Psoas muscle (tissue), 8 donors: ENCODE measurements around the gene WEE2. TPM values are rescaled to one million over a fixed set of nuclear protein-coding genes. Genes with fewer than 3 reads are reported as not detected.
A peak's percentile ranks its signal among the peaks of the same experiment; 100 is the strongest.

ENCODE experiments used
- ATAC-seq, 4 donors: fragments of 200-7000 bp; cut with Tn5 transposase; one replicate each; pipeline ENCODE4 v1.9.1; 2020; ENCODE audit warnings: moderate library complexity in 3 of 4, mild to moderate bottlenecking in 2 of 4
- DNase-seq, 2 donors: peaks; one replicate each; pipeline ENCODE4 v3.0.0-alpha.2; 2020
- H3K27ac ChIP-seq: fragments of 200-600 bp; one replicate; pipeline ENCODE4 v1.8.0; 2022
- H3K27me3 ChIP-seq, 3 donors: fragments of 200-600 bp in 1 of 3; one replicate each; pipeline versions ENCODE4 v1.6.1 to v1.8.0; 2013 to 2022; ENCODE audit warnings: low read length in 2 of 3, mild to moderate bottlenecking in 2 of 3, moderate library complexity in 1 of 3; ENCODE audit not compliant: insufficient read depth in 3 of 3
- H3K36me3 ChIP-seq, 2 donors: fragments of 200-600 bp in 1 of 2; one replicate each; pipeline versions ENCODE4 v1.6.1 to v1.8.0; 2013 to 2022; ENCODE audit warnings: low read depth in 1 of 2, mild to moderate bottlenecking in 1 of 2, moderate library complexity in 1 of 2; ENCODE audit not compliant: insufficient read depth in 1 of 2
- H3K4me1 ChIP-seq: fragments of 200-600 bp; one replicate; pipeline ENCODE4 v1.8.0; 2022
- H3K4me3 ChIP-seq: fragments of 200-600 bp; one replicate; pipeline ENCODE4 v1.8.0; 2022; ENCODE audit warnings: mild to moderate bottlenecking
- H3K9me3 ChIP-seq: fragments of 200-600 bp; one replicate; pipeline ENCODE4 v1.8.0; 2022
- CTCF ChIP-seq: fragments of 200-600 bp; IDR thresholded peaks from one replicate; pipeline ENCODE4 v1.8.0; 2022; ENCODE audit warnings: antibody characterized with exemption
- WGBS, 3 donors: extraction: QIAGEN DNeasy Blood & Tissue Kit; methylation state at CpG; one replicate each; pipeline versions ENCODE4 v1.1.6 to v1.1.7; 2013; 5-methylcytosine and 5-hydroxymethylcytosine counted together
- intact Hi-C, 2 donors: fragments of 100-400 bp; cut with DNase I; formaldehyde crosslinking; loops; one replicate each; pipeline versions ENCODE4 v1.11.0 to v1.14.2; 2022
- polyA plus RNA-seq, 3 donors: library from polyadenylated mRNA; stranded (reverse); fragments of 200-250 nt; gene quantifications; one replicate each; pipeline ENCODE4 v1.2.3, GENCODE V29; 2013
- total RNA-seq, 4 donors: library from RNA; stranded (reverse); fragmentation: NEBNext Ultra II Directional in 2 of 4; extraction: Animal tissue kit (Norgen Biotek cat#: 25700) in 2 of 4; gene quantifications; one replicate each; pipeline versions ENCODE4 v1.2.1 to v1.2.4, GENCODE V29; 2021 to 2023
- donor health status: healthy with polysubstance abuse.
- donor health status: DM: no; HTN: no; CAD: no; lungs with moderate emphysema.
- donor health status: Bipolar disorder and iron deficiency.
- donor health status: healthy.
- donor health status: DM: yes; HTN: yes; CAD: no.
- donor health status: DM: no; HTN: no; CAD: no.
- donor health status: DM: no; HTN: no; CAD: no.
- donor health status: DM: yes; HTN: yes; CAD: no.

Gene WEE2
- total and polyA plus RNA-seq, 7 donors: not detected

DNA sequence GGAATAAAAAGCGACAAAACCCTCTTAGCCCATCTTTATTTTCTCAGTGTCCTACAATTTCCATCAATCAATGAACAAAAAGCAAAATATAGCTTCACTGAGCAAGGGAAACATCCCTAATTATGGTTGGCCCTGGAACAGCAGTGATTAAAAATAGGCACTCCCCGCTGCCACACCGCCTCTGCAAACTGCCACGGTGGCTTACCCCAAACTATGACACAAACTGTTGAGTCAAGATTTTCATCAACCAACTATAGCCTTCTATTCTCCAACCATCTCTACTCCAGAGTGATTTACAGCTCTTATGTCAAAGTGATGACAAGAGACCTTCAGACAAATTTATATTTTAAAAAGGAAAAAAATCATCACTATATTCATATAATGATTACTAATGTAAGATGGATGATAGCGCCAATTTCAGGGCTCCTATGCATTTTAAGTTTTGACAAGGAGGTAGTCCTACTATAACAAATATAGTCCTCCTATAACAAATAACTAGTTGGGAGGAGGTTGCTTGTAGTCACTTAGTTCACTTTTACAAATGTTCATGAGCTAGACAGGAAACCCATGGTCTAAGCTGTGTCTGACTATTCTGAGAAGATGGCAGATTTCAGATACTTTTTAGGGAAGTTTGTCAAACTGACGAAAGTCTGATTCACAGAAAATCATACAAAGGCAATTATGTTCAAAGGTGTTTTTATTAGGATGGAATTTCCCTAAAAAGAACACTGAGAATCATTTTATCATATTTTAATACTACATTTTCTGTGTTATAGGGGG, 32.5 kb upstream of the WEE2 start:
- intact Hi-C loops: no loop called here
- ATAC-seq: no peak
- WGBS, 3 donors: 78 to 88% (median 80%) methylated on average over 6 of the region's 6 CpGs
- no peaks in the 10 kb centered on the region for H3K9me3 ChIP-seq
- no peaks in the 10 kb centered on the region for H3K27me3 ChIP-seq
- no peak overlapping the region for H3K4me3 ChIP-seq
- DNase-seq: no peak
- H3K4me1 ChIP-seq: no peaks in the 10 kb centered on the region
- H3K27ac ChIP-seq: peak overlapping the region; percentile 30
- peaks cover 3 to 34% of the 10 kb centered on the region in 2 donors for H3K36me3 ChIP-seq
- TF ChIP-seq CTCF: no peak

GRCh38 chr7:141676618-141677017, 31.5 kb upstream of the WEE2 start:
- Histone ChIP-seq H3K9me3 (no peaks in the 10 kb centered on the region), H3K4me1 (no peaks in the 10 kb centered on the region), H3K4me3 (no peak overlapping the region), H3K27ac (no peak overlapping the region), H3K36me3 (peaks cover 4 to 29% of the 10 kb centered on the region in 2 donors), H3K27me3 (no peaks in the 10 kb centered on the region)
- intact Hi-C loops: no loop called here
- DNase-seq: no peak
- WGBS, 3 donors: 86 to 92% (median 92%) methylated on average over 3 of the region's 3 CpGs
- no peak for ATAC-seq
- no peak for TF ChIP-seq CTCF

DNA sequence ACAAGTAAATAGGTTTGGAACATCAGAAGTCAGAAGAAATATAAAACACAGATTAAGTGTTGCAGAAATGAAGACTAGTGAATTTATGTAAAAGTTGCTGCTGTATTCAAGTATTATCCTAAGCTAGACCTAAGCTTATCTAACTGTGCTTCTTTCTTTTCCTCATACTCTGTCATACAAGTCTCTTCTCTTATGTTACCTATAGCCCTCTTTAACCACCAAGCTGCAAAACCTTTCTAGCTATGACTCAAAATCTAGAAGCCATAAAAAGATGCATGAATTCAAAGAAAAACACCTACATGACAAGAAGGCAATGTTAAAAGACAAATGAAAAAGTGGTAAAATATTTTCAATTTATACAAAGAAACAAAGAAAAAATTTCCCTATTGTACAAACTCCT, 29.1 kb upstream of the WEE2 start:
- ATAC-seq: no peak
- TF ChIP-seq CTCF: no peak
- Histone ChIP-seq H3K36me3 (peaks cover 7 to 42% of the 10 kb centered on the region in 2 donors), H3K4me1 (no peaks in the 10 kb centered on the region), H3K9me3 (no peaks in the 10 kb centered on the region), H3K4me3 (no peak overlapping the region), H3K27me3 (no peaks in the 10 kb centered on the region), H3K27ac (no peak overlapping the region)
- DNase-seq: no peak
- intact Hi-C loops: no loop called here

DNA sequence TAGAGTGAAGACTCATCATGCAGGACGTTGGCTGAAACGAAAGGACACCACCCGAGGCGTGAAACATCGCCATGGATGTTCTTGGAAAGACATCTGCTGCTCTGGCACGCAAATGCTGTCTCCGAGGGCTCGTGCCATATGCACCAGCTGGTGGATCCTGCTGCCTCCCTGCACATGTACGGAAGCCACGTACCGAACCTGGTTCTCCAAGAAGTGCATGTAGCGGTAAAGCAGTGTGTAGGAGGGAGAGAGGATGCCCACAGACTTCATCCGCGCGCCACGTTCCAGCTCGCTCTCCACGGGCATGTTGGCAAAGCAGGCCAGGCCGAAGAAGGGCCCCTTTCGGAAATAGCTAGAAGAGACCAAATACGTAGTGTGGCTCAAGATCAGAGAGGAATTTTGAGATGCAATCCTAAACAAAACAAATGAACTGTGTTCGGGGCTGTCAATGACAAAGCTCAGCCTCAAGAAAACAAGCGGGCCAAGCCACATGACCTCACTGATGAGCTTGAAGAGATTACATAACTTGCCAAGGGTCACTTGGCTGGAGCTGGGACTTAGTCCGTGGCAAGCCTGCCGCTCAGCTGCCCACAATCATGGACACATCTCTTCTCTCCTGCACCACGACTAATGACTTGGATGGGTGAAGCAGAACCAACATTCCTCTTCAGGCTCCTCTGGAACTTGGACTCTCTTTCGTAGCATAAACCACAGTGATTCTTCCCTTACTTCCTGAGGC, 22.7 kb upstream of the WEE2 start:
- H3K4me3 ChIP-seq: no peak overlapping the region
- peak overlapping the region; percentile 12 for H3K27ac ChIP-seq
- no peak for TF ChIP-seq CTCF
- no peaks in the 10 kb centered on the region for H3K4me1 ChIP-seq
- WGBS, 3 donors: 37 to 52% (median 41%) methylated on average over 27 of the region's 27 CpGs
- H3K36me3 ChIP-seq: peaks cover 7 to 38% of the 10 kb centered on the region in 2 donors
- peak; percentile 69 to 97 (median 79) for ATAC-seq
- H3K9me3 ChIP-seq: no peaks in the 10 kb centered on the region
- intact Hi-C loops: no loop called here
- no peaks in the 10 kb centered on the region for H3K27me3 ChIP-seq
- peak in 1 of 2 donors; percentile 75 for DNase-seq
